Stimulated activated CD4-positive, alpha-beta T cell treated with anti-CD3 and anti-CD28 coated beads, Interleukin-4, amount 100 ng/mL, for 48 hours (primary cell): ENCODE results near the gene HAL.

Source experiments
- DNase-seq, 2 donors: peaks; one replicate each; pipeline ENCODE4 v3.0.0-alpha.2; 2020; ENCODE audit warnings: low read depth in 2 of 2

The HAL gene, protein sequence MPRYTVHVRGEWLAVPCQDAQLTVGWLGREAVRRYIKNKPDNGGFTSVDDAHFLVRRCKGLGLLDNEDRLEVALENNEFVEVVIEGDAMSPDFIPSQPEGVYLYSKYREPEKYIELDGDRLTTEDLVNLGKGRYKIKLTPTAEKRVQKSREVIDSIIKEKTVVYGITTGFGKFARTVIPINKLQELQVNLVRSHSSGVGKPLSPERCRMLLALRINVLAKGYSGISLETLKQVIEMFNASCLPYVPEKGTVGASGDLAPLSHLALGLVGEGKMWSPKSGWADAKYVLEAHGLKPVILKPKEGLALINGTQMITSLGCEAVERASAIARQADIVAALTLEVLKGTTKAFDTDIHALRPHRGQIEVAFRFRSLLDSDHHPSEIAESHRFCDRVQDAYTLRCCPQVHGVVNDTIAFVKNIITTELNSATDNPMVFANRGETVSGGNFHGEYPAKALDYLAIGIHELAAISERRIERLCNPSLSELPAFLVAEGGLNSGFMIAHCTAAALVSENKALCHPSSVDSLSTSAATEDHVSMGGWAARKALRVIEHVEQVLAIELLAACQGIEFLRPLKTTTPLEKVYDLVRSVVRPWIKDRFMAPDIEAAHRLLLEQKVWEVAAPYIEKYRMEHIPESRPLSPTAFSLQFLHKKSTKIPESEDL

GRCh38 chr12:95996034-95996658 is at the start of gene HAL:
HAL (minus strand) TSS chr12:95996344; CDS start chr12:95995910, 434 bp downstream.
- no peak for DNase-seq

DNA sequence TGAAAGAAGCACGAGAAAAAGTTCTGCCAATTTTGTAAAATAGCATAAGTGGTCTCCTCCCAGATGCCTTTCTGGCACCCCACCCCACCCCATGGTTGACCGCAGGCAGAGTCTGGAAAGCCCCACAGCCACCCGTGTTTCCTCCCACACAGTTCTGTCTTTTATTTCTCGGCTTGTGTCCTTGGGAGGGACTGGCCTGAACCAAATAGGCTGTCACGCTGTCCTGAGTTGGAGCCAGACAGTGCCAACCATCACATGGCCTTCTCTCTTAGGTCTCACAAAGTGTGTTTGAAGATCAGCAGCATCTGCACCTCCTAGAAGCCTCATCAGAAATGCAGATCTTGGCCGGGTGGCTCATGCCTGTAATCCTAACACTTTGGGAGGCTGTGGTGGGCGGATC is 49.4 kb upstream of the HAL start:
- no peak for DNase-seq

DNA sequence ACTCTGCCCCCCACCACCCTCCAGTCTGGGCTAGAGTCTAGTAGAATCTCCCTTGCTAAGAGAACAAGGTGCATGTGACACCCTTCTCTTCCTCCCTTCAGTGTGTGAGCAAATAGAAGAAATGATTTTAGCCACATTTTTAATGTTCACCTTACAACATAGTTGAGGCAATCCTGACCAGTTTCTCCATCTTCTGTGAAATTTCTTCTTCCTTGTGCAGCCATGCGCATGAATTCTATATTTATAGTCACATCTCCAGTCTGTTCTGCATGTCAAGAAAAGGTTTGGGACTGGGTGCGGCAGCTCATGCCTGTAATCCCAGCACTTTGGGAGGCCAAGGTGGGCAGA is 48.8 kb upstream of the HAL start:
- no peak for DNase-seq

DNA sequence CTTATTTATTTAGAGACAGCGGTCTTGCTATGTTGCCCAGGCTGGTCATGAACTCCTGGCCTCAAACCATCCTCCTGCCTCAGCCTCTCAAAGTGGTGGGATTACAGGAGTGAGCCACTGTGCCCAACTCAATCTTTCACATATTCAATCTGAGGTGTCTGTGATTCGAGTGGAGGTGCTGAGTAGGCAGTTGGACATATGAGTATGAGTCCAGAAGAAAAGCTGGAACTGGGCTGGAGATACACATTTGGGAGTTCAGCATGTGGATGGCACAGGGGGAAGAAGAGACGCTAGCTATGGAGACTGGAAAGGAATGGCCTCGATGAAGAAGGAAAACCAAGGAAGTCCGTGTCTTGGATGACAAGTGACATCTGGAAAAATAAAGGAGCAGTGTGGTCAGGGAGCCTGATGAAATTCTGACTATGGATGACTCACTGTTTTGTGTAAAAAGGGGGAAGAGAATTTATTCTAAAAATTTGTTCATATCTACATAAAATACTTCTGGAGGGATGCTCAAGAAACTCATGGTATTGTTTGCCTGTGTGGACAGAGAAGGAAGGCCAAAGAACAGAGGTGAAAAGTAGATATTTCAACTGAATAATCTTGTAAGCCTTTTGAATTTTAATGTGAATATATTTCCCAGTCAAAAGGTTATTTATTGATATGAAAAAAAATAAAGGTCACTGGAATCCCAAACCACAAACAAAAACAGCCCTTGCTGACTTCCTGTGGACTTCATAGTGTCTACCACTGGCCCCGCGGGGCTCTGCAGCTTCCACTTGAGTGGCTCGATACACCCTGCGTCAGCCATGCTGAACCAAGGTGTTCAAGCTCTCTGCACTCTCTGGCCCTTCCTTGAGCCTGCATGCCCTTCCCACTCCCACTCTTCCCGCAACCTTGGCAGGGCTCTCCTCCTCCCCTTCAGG is 48.1 kb upstream of the HAL start:
- DNase-seq = no peak

DNA sequence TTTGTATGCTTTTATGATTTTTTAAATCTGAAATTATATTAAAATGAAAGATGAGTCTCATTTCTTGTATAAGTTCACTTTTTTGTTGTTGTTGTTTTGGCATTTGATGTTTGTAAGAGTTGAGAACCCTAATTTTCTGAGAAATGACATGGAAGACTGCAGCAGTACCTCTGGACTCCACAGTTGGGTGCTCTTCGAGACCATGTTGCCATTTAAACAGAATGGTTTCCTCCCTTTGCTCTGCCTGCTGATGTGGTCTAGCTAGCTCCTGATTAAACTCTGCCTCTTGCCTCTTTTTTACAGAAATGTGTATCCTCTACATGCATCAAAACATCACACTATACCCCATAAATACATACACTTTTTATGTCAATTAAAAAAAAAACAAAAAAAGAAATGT is 45.0 kb upstream of the HAL start:
- no peak for DNase-seq

DNA sequence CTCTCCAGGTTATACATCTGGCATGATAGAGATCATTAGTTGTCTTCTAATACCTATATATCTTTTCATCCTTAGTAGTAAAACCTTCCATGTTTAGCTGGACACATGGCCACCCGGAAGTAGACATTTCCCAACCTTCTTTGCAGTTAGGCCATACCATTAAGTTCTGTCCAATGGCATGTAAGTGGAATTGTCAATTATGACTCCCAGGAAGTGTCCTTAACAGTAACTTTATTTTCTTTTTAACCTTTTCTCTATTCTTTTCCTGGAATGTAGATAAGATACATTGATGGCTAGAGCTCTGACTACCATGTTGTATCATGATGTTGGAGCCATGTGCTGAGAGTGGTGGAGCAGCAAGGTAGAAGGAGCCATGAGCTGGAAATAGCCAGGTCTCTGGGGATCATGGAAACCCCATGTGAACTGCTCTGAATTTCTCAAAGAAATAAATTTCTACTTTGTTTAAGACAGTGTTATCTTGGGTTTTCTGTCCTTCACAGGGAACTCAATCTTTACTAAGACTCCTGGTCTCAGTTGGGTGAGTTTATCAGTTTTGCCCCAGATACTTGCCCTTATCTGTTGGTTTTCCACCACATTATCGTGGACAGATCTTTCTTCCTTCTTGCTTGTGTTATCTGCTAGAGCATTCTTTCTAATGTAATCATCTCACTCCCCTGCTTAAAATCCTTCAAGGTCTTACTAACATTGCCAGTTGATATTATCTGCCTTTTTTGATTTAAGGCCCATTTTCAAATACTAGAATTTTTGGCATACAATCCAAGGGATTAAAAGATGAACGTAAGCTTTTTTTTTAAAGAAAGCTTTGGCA is 44.4 kb upstream of the HAL start:
- DNase-seq = no peak

GRCh38 chr12:96039516-96039915 is 43.4 kb upstream of the HAL start:
- no peak for DNase-seq

DNA sequence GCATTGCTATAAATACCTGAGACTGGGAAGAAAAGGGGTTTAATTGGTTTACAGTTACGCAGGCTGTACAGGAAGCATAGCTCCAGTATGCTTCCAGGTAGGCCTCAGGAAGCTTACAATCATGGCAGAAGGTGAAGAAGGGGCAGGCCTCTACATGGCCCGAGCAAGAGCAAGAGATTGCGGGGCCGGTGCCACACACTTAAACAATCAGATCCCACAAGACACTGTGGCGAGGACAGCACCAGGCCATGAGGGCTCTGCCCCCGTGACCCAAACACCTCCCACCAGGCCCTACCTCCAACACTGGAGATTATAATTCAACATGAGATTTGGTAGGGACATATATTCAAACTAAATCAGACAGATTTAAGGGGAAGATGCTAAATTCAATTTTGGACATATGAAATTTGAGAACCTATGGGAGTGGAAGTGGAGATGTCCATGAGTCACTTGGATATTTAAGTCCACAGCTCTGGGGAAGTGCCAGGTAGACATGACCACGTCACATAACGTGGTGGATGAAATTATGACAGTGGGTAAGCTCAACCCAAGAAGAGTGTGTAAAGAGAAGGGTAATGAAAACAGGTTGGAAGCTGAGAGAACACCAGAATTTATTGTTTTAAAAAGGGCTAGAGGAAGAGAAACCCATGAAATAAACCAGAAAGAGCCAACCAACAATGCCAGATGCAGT is 40.8 kb upstream of the HAL start:
- no peak for DNase-seq

GRCh38 chr12:96035283-96036236 is 39.4 kb upstream of the HAL start, which contains the start of gene LTA4H:
LTA4H (minus strand) TSS chr12:96035587; CDS start chr12:96035519, 68 bp downstream.
- peak; percentile 89 to 94 for DNase-seq

- no peak for DNase-seq
These were observed 38.6 kb upstream of the HAL start for GRCh38 chr12:96034621-96035282.

- DNase-seq = no peak
These were observed 37.6 kb upstream of the HAL start for GRCh38 chr12:96033549-96034389.

DNA sequence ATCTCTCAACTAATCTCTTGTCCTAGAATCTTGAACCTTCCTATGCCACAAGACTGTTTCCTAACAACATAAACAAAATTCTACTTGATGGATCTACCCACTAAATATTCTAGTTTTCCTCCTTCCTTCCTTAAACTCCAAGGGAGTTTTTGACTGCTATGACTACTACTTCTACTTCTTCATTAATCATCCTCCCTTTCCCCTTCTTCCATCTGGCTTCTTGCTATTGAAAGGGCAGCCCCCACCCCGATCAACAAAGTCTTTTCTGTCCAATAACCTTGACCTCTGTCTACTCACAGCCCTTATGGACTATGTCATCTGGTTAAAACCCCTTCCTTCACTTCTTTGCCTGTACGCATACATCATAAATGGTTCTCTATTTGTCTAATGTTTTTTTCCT is 33.7 kb upstream of the HAL start:
- no peak for DNase-seq

- DNase-seq = no peak
These were observed 32.4 kb upstream of the HAL start for GRCh38 chr12:96028538-96028937.

DNA sequence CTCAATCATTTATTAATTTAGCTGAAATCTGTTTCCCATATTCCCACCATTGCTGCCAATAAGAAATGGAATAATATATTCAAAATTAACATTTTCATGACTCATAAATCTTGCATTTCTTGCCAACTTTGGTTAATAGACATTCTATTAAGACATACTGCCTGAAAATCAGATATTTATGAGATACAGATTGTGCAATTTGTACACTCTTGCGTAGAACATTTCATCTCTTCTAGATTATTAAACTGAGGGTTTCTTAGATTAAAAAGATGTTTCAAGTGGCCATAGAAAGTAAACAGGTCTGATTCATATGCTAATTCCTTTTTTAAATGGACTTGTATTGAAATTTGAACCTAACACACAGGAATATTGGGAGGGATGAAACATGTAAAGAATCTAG is 30.2 kb upstream of the HAL start:
- DNase-seq = no peak

DNA sequence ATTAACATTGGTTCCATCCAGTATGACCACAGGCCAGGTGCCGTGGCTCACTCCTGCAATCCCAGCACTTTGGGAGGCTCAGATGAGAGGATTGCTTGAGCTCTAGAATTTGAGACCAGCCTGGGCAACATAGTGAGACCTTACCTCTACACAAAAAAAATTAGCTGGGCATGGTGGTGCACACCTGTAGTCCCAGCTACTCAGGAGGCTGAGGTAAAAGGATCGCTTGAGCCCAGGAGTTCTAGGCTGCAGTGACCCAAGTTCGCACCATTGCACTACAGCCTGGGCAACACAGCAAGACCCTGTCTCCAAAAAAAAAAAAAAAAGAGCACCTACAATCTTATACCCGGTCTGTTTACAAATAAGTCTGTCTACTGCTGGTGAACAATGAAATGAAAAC is 29.4 kb upstream of the HAL start:
- DNase-seq = no peak

- DNase-seq = no peak
These were observed 24.3 kb upstream of the HAL start for GRCh38 chr12:96020314-96021003.

- no peak for DNase-seq
These were observed 19.5 kb upstream of the HAL start for GRCh38 chr12:96015672-96016071.
